Measurements from ENCODE around the gene MTMR6. TPM values are rescaled to one million over a fixed set of nuclear protein-coding genes. Genes with fewer than 3 reads are reported as not detected.

Gene MTMR6
- polyA plus RNA-seq, 5 donors, result 16.7 to 25.6 (median 21.5) TPM

DNA sequence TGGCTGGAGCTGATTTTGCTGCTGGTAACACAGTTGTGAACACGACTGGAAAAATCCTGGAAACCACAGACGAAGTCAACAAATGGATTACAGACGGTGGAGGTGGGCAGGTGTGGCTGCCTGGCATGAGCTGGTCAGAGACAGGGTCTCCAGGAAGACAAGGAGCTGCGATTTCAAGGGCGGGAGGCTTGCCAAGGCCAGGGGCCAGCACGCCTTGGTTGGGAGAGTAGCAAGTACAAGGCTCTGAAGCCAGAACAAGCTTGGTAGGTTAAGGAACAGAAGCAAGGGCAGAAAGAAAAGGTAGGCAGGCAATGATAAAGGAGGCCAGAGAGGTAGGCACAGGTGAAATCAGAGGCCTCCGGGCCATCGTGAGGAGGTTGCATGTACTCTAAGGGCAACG lies 64.5 kb downstream of the MTMR6 start:
- DNase-seq, result no peak

DNA sequence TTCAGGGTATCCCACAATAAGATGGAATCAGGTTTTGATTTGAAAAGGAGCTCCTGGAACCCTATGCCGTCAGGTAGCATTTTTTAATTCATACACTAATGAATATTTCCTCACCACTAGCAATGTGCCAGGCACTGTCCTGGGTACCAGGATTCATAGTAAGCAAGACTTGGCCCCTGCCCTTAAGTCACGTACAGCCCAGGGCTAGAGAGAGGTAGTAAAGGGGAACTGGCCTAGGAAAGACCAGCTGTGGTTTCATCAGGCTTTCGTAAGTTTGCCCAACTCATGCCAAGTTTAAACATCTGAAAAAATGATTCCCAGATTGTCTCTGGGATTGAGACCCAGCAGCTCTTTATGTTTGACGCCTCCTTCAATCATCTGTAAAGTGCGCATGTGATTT lies 69.3 kb downstream of the MTMR6 start:
- DNase-seq, result no peak

DNA sequence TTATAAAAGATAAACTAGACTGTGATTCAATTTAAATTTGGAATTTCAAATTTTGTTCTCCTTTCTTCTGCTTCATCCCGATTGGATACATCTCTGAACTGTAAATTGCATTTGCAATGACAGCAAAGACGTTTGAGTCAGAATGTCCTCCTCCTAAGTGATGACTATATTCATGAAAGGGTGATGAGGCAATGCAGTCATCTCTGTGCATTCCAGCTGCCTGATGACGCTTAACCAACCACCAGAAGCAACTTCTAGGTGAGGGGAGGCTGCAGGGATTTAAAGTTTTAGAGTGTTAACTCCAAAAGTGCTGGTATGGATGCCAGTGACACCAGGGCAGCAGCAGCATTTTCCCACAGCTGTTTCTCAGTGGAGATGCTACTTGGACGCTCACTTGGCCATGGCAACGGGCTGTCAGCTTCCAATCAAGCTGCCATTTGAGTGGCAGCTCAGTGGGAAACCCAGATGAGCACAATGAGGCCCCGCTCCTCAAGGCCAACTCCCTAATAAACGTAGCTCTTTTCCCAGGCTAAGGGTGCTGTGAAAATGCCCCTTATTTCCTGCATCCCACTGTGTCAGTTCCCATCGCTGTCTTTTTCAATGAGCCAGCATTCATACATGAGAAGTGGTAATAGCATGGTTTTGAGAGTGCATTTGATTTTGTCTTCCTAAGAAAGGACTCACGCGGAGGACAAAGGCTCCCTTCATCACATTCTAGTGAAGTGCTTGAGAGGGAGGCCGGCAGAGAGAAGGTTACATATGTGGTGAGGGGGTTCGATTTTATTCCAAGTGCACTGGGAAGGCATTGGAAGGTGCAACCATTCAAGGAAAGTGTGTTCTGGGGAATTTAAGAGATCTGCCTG lies 70.0 kb downstream of the MTMR6 start:
- DNase-seq, result no peak

DNA sequence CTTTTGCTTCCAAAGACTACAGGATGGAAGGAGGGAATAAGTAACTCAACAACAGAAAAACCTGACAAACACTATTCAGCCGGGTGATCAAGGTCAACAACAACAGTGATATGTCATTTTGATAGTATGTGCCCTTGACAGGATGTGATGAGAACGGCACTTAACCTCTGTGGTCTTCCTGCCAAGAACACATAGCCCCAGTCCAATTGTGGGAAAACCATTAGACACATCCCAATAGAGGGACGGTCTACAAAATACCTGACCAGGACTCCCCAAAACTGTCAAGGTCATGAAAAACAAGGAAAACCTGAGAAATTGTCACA lies 72.1 kb downstream of the MTMR6 start:
- no peak for DNase-seq

DNA sequence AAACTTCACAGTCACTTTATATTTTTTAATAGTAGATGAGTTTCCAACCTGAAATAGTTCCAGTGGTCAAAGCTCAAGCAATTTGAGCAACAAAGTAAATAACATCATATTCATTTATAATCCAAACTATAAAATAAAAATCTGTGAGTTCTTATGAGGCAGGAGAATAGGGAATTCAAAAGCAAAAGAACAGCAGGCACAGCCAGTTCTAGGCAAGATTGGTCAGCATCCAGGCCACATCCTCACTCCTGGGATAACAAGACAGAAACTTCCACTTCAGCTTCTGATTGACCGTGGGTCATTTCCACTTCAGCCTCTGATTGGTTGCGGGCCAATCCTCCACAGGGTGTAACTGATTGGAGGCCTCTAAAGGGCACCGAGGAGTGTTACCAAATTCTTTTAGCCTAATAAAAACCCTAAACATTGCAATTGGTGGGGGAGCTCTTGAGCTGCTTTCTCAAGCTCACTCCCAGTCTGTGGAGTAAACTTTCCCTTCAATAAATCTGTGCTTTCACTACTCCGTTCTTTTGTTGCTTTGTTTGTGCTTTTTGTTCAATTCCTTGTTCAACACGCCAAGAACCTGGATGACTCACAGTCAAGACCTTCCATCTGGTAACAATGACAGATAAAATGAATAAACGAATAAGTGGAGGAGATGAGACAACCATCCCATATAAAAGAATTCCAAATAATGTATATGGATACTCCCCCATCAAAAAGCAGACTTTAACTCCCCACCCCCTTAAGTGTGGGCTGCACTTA lies 72.6 kb downstream of the MTMR6 start:
- DNase-seq, result no peak

DNA sequence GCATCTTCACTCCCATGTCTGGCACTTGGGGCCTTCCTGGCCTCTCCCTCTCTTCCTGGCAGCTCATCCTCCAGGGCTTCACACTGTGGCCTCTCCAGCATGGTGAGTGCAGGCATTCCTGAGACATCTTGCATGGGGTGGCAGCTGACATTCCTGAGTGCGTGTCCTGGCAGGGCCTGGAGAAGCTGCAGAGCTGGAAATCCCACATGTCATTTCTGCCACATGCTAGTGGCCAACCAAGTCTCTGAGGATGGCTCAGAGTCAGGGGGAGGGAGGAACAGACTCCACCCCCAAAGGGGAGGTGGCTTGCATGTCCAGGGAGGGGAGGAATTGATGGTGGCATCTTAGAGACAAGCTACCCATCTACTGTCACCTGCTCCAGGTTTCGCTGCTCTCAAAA lies 73.6 kb downstream of the MTMR6 start:
- DNase-seq, result no peak

DNA sequence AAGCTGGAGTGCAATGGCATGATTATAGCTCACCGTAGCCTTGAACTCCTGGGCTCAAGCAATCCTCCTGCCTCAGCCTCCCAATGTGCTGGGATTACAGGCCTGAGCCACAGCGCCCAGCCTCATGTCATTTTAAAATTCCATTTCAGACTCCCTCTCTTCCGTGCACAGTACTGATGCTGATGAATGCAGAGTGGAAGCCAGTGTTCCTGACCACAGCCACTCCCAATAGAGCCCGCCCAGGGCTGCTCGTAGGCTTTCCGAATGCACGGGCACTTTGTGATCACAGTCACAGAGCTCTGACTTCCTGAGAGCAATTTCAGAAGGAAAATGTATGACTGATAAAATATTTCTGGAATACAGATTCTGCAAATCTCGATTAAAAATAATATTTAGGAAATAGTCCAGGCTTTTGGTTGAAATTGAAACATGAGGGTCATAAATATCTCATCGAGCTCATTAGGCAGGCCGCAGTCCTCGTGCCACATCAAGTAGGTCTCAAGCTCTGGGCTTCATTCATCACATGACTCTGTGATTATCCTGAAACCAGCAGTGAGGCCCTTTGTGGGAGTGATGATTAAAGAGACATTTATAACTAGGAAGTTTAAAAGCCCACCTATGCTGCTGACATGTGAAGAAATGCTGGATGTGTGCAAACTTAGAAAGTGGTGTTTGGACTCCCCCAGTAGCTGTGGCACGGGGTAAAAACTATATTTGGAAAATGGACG lies 76.3 kb downstream of the MTMR6 start:
- no peak for DNase-seq

DNA sequence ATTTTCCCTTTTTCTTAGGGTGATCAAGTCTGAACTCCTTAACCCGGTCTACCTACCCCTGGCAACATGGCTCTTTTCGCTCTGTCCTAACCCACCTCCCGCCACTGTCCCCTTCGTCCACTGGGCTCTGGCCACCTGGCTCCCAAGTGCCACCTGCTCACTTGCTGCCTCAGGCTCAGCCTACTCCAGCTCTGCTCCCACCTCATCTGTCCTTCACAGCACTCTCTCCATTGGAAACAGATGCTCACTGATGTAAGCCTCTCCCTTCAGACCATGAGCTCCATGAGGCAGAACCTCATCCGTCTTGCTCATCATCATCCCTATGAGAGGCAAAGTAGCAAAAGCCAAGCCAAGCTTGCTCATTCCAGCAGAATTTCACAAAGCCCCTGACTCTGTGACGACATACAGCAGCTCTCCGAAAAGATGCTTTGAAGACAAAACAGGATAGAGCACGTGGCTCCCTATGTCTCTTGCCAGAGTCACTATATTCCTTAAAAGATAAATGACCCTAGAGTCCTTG lies 79.9 kb downstream of the MTMR6 start:
- DNase-seq, result no peak

DNA sequence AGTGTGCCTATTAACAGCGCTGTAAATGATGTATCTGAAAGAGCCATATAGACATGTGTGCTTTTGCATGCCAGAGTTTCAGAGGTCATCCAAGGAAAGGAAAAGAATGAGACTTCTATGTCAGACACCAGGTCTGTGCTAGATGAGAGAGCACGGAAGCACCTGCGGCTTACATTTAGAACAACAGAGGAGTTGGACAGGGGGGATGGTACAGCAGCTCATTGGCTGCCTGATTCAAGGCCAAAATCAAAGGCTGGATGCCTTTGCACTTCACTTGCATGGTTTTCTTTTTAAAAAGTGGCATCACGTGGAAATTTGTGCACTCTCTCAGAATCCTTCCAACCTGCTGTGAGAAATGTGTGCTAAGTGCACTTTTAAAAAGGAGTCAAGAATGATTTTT lies 82.4 kb downstream of the MTMR6 start:
- no peak for DNase-seq

DNA sequence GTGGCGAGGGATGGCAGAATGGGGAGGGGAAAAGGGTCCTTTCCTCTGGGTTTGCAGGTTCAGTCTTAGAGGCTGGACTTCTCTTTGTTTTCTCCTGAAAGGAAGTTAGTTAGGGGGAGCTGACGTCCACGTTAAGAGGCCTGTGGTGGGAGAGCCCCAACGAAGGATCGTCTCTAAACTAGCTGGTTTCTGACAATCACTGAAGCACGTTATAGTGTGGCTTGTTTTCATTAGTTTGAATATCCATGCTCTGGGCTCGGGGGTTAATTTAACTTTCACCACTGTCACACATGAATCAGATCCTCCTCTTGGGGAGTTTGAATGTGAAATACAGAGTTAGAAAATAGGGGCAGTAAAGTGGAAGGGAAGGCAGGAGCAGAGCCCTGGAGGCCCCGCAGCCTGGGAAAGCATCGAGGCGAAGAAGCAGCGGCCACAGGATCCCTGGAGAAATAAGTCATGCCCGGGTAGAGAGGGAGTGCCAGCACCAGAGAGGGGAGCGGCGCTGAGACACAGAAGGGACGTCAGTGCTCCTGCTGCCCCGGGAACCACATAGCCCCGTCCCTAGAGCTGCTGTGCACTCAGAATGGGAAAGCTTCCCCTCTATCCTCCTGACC lies 84.1 kb downstream of the MTMR6 start:
- no peak for DNase-seq

DNA sequence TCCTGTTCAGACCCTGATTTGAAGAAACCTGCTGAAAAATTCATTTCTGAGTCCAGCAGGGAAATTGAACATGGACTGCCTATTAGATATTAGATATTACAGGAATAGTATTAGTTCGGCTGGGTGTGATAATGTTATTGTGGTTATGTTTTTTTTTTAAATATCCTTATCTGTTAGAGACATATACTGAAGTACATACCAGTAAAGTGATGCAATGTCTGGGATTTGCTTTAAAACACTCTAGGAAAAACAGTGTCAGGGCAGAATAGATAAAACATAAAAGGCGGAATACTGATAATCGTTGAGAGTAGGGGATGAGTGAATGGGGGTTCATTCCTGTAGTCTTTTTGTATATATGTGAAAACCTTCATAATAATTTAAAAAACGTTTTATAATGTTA lies 86.5 kb downstream of the MTMR6 start:
- no peak for DNase-seq

DNA sequence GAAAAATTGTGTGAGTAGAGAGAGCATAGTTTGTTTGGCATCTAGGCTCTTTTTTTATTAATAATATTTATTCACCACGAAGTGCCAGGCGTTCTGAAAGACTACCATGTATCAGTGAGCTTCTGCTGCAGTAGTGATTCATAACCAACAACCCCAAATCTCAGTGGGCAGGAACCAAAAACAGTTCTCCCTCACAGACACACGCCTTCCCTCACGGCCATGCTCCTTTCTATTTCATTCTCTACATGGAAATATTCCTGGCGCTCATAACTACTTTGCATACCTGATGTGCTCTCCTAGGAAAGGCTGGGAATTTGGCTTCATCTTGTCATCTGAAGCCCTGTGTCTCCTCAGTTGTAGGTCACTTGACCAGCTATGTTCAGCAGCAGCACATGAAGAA lies 88.6 kb downstream of the MTMR6 start:
- no peak for DNase-seq

DNA sequence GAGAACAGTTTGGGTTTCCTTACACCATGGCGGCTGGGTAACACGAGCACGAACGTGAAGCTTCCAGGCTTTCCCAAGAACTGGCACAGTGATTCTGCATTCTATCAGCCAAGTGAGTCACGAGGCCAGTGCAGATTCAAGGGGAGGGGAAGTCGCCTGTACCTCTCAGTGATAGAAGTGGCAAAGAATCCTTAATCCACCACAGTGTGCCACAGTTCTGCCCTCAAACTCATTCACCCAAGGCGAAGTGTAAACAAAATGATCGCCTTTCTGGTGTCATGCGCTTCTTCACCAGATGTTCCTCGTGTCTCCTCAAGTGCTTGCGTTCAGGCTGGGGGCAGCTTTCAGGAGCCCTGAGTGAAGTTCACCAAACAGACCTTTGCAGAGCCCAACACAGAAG lies 90.3 kb downstream of the MTMR6 start:
- DNase-seq, result no peak

Other genes starting within 250 kb of the MTMR6 start
- gene PABPC3, start 191.4 kb downstream of the MTMR6 start, polyA plus RNA-seq (ENCODE audit: insufficient read depth in 1 of 5, insufficient read length in 5 of 5, low replicate concordance in 1 of 5), result 1 to 10 TPM in 2 of 5 donors, under 1 TPM in 3; 0.60 to 1.4 (median 0.98) TPM
- under 1 TPM; 0.03 to 0.43 (median 0.21) TPM for gene AMER2, start 115.2 kb downstream of the MTMR6 start, polyA plus RNA-seq (ENCODE audit: insufficient read depth in 1 of 5, insufficient read length in 5 of 5, low replicate concordance in 1 of 5)
- 10 to 100 TPM; 47.8 to 71.9 (median 58.0) TPM for gene NUP58, start 14.1 kb upstream of the MTMR6 start, polyA plus RNA-seq (ENCODE audit: insufficient read depth in 1 of 5, insufficient read length in 5 of 5, low replicate concordance in 1 of 5)
- 10 to 100 TPM in 3 of 5 donors, 1 to 10 TPM in 2; 9.1 to 13.1 (median 12.3) TPM for gene ATP8A2, start 84.5 kb upstream of the MTMR6 start, polyA plus RNA-seq (ENCODE audit: insufficient read depth in 1 of 5, insufficient read length in 5 of 5, low replicate concordance in 1 of 5)

Data from right lung (tissue), 5 donors.